Stomach (tissue), 19 donors: Measurements from ENCODE around the gene ZNF654. TPM values are rescaled to one million over a fixed set of nuclear protein-coding genes. Genes with fewer than 3 reads are reported as not detected.
A peak's percentile ranks its signal among the peaks of the same experiment; 100 is the strongest.
"Not testable (repeated sequence)": the region's sequence is repeated elsewhere in the genome, so short reads cannot be mapped to it uniquely, and the experiment has no call there.

Source experiments
- DNase-seq, 2 donors: peaks; one replicate each; pipeline versions ENCODE4 v3.0.0 to v3.0.0-alpha.2; 2013 to 2019
- H3K27ac ChIP-seq, 5 donors: fragments of 200-600 bp in 4 of 5; sonication (generic) in 4 of 5; one replicate each; pipeline ENCODE4 v1.5.1; 2013 to 2019; ENCODE audit warnings: mild to moderate bottlenecking in 1 of 5, moderate library complexity in 1 of 5
- H3K27me3 ChIP-seq, 3 donors: fragments of 200-600 bp; sonication (generic); one replicate each; pipeline ENCODE4 v1.5.1; 2017 to 2019; ENCODE audit warnings: mixed run types in 1 of 3
- H3K36me3 ChIP-seq, 4 donors: fragments of 200-600 bp; sonication (generic); 1 replicate in 3 of 4; 2 replicates in 1 of 4; pipeline ENCODE4 v1.5.1; 2016 to 2019
- H3K4me1 ChIP-seq, 4 donors: fragments of 200-600 bp; sonication (generic); one replicate each; pipeline ENCODE4 v1.5.1; 2016 to 2019
- H3K4me3 ChIP-seq, 4 donors: fragments of 200-600 bp; sonication (generic) in 3 of 4; one replicate each; pipeline ENCODE4 v1.5.1; 2016 to 2019; ENCODE audit warnings: mild to moderate bottlenecking in 1 of 4
- H3K9me3 ChIP-seq, 4 donors: fragments of 200-600 bp; sonication (generic); one replicate each; pipeline ENCODE4 v1.5.1; 2016 to 2019
- EP300 ChIP-seq: sonication (generic); formaldehyde crosslinking; IDR thresholded peaks from one replicate; pipeline ENCODE4 v1.6.1; 2017; ENCODE audit warnings: antibody characterized with exemption
- POLR2A ChIP-seq, 4 donors: fragments of 450-650 bp; IDR thresholded peaks; one replicate each; pipeline ENCODE4 v1.6.1; 2016; ENCODE audit warnings: antibody characterized with exemption in 4 of 4, control low read depth in 2 of 4, mild to moderate bottlenecking in 1 of 4, moderate library complexity in 1 of 4
- POLR2AphosphoS5 ChIP-seq, 3 donors: sonication (generic); formaldehyde crosslinking; IDR thresholded peaks; one replicate each; pipeline ENCODE4 v1.6.1; 2016; ENCODE audit warnings: antibody characterized with exemption in 3 of 3
- WGBS, 5 donors: extraction: QIAGEN DNeasy Blood & Tissue Kit in 3 of 5; methylation state at CpG; one replicate each; pipeline versions ENCODE4 v1.1.5 to v1.1.7; 2013 to 2018; 5-methylcytosine and 5-hydroxymethylcytosine counted together
- intact Hi-C: fragments of 100-400 bp; cut with DNase I; formaldehyde crosslinking; loops from one replicate; pipeline ENCODE4 v1.15.1; 2023; ENCODE audit warnings: low total_unique reads
- long read RNA-seq, 10 donors: transcript quantifications; one replicate each; lab custom pipeline, GENCODE V29; 2026
- polyA plus RNA-seq, 3 donors: library from polyadenylated mRNA; stranded (reverse); fragments of 200-250 nt; gene quantifications; one replicate each; pipeline ENCODE4 v1.2.3, GENCODE V29; 2013
- total RNA-seq, 5 donors: library from RNA; depleted of rRNA; stranded (reverse); fragments of >200 nt; gene quantifications; one replicate each; pipeline versions ENCODE4 v1.1.0 to v1.2.3, GENCODE V29; 2014 to 2016
- TF ChIP-seq, protein P1 (sequence below), 7 experiments: fragments of 450-650 bp in 4 of 7; fragments of 200-600 bp in 3 of 7; sonication (generic) in 3 of 7; IDR thresholded peaks; one replicate each; pipeline ENCODE4 v1.5.1; 2016 to 2019; ENCODE audit warnings: antibody characterized with exemption in 7 of 7, control low read depth in 2 of 7, mild to moderate bottlenecking in 1 of 7
- donor health status: healthy with polysubstance abuse.
- donor health status: Bipolar disorder and iron deficiency.
- donor health status: healthy.

ZNF654 gene
- total RNA-seq = 10 to 100 TPM in 2 of 5 donors, 1 to 10 TPM in 3; 6.4 to 30.7 (median 9.9) TPM
- 1 to 10 TPM; 2.6 to 3.2 (median 3.2) TPM for polyA plus RNA-seq
- long read RNA-seq, donor 1 = 0 reads
- long read RNA-seq, donor 2 = 0 reads
- long read RNA-seq, donor 3, full-length matches to known transcripts = 1 of 1 reads
- long read RNA-seq, donor 3, partial matches to known transcripts = 0 of 1 reads
- long read RNA-seq, donor 3, other reads (novel, unspliced or antisense) = 0 of 1 reads
- long read RNA-seq, donor 4 = 0 reads
- long read RNA-seq, donor 5, full-length matches to known transcripts = 1 of 1 reads
- long read RNA-seq, donor 5, partial matches to known transcripts = 0 of 1 reads
- long read RNA-seq, donor 5, other reads (novel, unspliced or antisense) = 0 of 1 reads
- long read RNA-seq, donor 6 = 0 reads
- long read RNA-seq, donor 7, full-length matches to known transcripts = 3 of 3 reads
- long read RNA-seq, donor 7, partial matches to known transcripts = 0 of 3 reads
- long read RNA-seq, donor 7, other reads (novel, unspliced or antisense) = 0 of 3 reads
- long read RNA-seq, donor 8, full-length matches to known transcripts = 2 of 2 reads
- long read RNA-seq, donor 8, partial matches to known transcripts = 0 of 2 reads
- long read RNA-seq, donor 8, other reads (novel, unspliced or antisense) = 0 of 2 reads
- long read RNA-seq, donor 9, full-length matches to known transcripts = 1 of 1 reads
- long read RNA-seq, donor 9, partial matches to known transcripts = 0 of 1 reads
- long read RNA-seq, donor 9, other reads (novel, unspliced or antisense) = 0 of 1 reads
- long read RNA-seq, donor 10 = 0 reads

DNA sequence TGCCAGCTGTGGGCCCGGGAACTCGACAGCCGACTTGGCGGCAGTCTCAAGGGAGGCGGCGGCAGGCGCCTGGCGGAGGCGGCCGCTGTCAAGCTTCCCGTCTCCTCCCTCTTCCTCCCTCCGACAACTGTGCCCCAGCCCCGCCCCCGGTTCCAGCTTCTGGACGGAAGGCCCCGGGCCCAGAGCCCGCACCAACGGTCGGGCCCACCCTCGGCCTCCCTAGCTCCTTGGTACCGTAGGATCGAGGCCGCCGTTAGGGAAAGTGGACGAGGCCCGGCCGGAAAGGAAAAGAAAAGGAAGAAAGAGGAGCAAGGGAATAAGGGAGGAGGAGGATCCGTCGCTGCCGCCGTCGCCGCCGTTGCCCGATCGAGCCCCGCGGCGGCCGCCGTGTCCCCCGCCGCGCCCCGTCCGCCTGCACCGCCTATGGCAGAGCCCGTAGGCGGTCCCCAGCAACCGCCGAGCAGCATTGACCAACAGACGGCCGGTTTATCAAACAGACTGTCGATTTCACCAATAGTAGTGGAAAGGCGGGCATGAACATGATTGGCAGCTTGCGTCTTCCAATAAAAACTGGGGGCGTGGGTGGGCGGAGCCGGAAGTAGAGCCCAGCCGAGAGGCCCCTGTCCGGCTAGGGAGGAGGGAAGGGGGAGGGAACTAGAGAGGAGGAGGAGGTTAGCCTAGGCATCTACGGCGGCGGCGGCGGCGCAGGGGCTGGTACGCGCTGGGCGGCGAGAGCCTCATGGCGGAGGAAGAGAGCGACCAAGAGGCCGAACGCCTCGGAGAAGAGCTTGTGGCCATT lies at the start of gene ZNF654, which contains the start of gene CGGBP1:
ZNF654 (plus strand) TSS at position 675 of the 799 bp plus-strand sequence; CDS start at position 740, 65 bp downstream.
CGGBP1 (minus strand) TSS at position 425 of the 799 bp plus-strand sequence. CDS start 3,029 bp downstream, outside the sequence.
- WGBS, 5 donors = 0 to 1% (median 0%) methylated on average over 58 to 76 of the region's 76 CpGs
- DNase-seq = peak; percentile 98 to 99
- H3K27me3 ChIP-seq = no peaks in the 10 kb centered on the region
- TF ChIP-seq POLR2AphosphoS5 (IDR thresholded peaks at IDR 0.05) (peak; percentile 79 to 85 (median 83)), POLR2A (IDR thresholded peaks at IDR 0.05) (peak in 1 of 4 donors; percentile 39), EP300 (no peak)
- peak within 1 kb of the TSS; percentile 76 to 94 (median 92) for H3K4me3 ChIP-seq
- no peaks in the 10 kb centered on the region for H3K9me3 ChIP-seq
- H3K27ac ChIP-seq = peak within 1 kb of the TSS; percentile 94 to 99 (median 97)
- intact Hi-C loops = no loop called here
- H3K36me3 ChIP-seq = peaks cover 6 to 23% (median 21%) of the 10 kb centered on the region in 4 donors
- H3K4me1 ChIP-seq = peaks cover 22 to 69% (median 42%) of the 10 kb centered on the region in 4 donors

DNA sequence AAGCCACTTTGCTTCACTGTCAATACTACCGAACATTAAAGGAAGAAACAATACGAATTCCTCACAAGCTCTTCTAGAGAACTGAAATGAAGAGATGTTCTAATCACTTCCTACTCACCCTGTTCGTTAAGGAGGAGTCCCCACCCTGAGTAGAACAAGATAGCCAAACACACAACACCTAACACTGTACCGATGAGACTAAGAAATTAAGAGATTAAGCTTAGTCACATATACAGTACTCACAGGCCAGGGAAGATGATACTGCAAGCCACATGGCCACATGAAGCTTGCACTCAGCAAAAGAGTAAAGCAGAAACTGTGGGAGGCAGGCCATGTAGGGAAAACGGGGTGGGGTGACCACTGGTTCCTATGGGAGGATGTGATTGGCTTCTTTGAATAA lies 48.2 kb upstream of the ZNF654 start:
- TF ChIP-seq, protein P1, sequence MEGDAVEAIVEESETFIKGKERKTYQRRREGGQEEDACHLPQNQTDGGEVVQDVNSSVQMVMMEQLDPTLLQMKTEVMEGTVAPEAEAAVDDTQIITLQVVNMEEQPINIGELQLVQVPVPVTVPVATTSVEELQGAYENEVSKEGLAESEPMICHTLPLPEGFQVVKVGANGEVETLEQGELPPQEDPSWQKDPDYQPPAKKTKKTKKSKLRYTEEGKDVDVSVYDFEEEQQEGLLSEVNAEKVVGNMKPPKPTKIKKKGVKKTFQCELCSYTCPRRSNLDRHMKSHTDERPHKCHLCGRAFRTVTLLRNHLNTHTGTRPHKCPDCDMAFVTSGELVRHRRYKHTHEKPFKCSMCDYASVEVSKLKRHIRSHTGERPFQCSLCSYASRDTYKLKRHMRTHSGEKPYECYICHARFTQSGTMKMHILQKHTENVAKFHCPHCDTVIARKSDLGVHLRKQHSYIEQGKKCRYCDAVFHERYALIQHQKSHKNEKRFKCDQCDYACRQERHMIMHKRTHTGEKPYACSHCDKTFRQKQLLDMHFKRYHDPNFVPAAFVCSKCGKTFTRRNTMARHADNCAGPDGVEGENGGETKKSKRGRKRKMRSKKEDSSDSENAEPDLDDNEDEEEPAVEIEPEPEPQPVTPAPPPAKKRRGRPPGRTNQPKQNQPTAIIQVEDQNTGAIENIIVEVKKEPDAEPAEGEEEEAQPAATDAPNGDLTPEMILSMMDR (IDR thresholded peaks at IDR 0.05) = no peak
- TF ChIP-seq EP300 (no peak), POLR2AphosphoS5 (IDR thresholded peaks at IDR 0.05) (no peak), POLR2A (IDR thresholded peaks at IDR 0.05) (no peak)
- 80 to 86% (median 84%) methylated on average over 5 of the region's 5 CpGs for WGBS, 5 donors
- Histone ChIP-seq H3K9me3 (no peaks in the 10 kb centered on the region), H3K27ac (no peak overlapping the region), H3K4me3 (no peak overlapping the region), H3K36me3 (no peaks in the 10 kb centered on the region), H3K4me1 (no peaks in the 10 kb centered on the region), H3K27me3 (no peaks in the 10 kb centered on the region)
- intact Hi-C loops = no loop called here
- no peak for DNase-seq

DNA sequence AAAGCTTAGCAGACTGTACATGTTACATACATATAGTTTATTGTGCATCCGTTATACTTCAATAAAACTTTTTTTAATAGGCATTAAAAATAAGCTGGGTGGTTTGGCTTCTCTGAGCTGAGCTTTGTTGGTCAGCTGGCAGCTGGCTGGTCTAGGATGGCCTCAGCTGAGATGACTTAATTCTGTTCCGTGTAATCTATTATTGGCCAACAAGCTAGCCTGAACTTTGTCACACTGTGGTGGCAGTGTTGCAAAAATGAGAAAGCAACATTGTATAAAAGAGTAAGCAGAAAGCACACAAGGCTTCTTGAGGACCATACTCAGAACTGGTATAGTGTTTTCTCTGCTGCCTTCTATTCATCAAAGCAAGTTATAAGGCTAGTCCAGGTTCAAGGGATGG lies 45.5 kb upstream of the ZNF654 start:
- intact Hi-C loops = no loop called here
- TF ChIP-seq EP300 (no peak), POLR2AphosphoS5 (IDR thresholded peaks at IDR 0.05) (no peak), POLR2A (IDR thresholded peaks at IDR 0.05) (no peak)
- TF ChIP-seq, protein P1 (IDR thresholded peaks at IDR 0.05) = no peak
- no peaks in the 10 kb centered on the region for H3K4me1 ChIP-seq
- DNase-seq = no peak
- no peaks in the 10 kb centered on the region for H3K27me3 ChIP-seq
- no peak overlapping the region for H3K4me3 ChIP-seq
- no peaks in the 10 kb centered on the region for H3K36me3 ChIP-seq
- H3K27ac ChIP-seq = no peak overlapping the region
- WGBS, 5 donors = 32 to 60% (median 45%) methylated on average over 2 of the region's 2 CpGs
- H3K9me3 ChIP-seq = no peaks in the 10 kb centered on the region

DNA sequence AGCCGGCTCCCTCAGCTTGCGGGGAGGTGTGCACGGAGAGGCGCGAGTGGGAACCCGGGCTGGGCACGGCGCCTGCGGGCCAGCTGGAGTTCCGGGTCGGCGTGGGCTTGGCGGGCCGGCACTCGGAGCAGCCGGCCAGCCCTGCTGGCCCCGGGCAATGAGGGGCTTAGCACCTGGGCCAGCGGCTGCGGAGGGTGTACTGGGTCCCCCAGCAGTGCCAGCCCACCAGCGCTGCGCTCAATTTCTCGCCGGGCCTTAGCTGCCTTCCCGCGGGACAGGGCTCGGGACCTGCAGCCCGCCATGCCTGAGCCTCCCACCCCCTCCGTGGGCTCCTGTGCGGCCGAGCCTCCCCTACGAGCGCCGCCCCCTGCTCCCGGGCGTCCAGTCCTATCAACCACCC lies 43.4 kb upstream of the ZNF654 start:
- H3K9me3 ChIP-seq, H3K36me3 ChIP-seq, H3K4me1 ChIP-seq, H3K27ac ChIP-seq, DNase-seq, intact Hi-C loops, H3K27me3 ChIP-seq, H3K4me3 ChIP-seq: not testable (repeated sequence)
- WGBS, 5 donors = 96 to 100% (median 98%) methylated on average over 2 to 35 of the region's 35 CpGs; no CpG with 5 or more reads in 1 of the 5 donors

DNA sequence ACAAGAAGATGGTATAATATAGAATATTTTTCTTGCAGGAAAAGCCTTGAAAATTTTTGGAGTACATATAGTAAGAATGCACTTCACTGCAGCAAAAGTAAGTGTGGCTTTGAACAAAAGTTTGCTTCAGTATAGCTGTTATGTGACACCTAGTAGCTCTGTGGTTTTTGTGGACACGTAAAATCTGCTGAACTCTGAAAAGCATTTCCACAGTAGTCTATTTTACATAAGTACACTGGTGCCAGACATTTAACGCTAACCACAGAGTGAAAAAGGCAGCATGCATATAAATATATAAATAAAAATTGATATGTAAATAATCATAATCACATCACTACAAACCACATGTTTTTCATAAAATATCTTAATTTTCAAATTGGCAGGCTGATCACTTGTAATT lies 40.0 kb upstream of the ZNF654 start:
- Histone ChIP-seq H3K27me3 (no peaks in the 10 kb centered on the region), H3K4me3 (no peak overlapping the region), H3K9me3 (no peaks in the 10 kb centered on the region), H3K27ac (no peak overlapping the region), H3K36me3 (no peaks in the 10 kb centered on the region), H3K4me1 (no peaks in the 10 kb centered on the region)
- WGBS, 5 donors = 57 to 71% (median 63%) methylated on average over 2 of the region's 2 CpGs
- TF ChIP-seq POLR2AphosphoS5 (IDR thresholded peaks at IDR 0.05) = no peak
- TF ChIP-seq EP300 = no peak
- no peak for TF ChIP-seq POLR2A (IDR thresholded peaks at IDR 0.05)
- TF ChIP-seq, protein P1 (IDR thresholded peaks at IDR 0.05) = no peak
- intact Hi-C loops = no loop called here
- peak in 1 of 2 donors; percentile 19 for DNase-seq
